ES-I3 (cell line): ENCODE data around the gene ZNFX1.
"Not testable (repeated sequence)": the region's sequence is repeated elsewhere in the genome, so short reads cannot be mapped to it uniquely, and the experiment has no call there.

Source experiments
- H3K36me3 ChIP-seq: 2 replicates; pipeline ENCODE4 v1.6.1; 2013; ENCODE audit warnings: mild to moderate bottlenecking, low read length, control low read depth, moderate library complexity; ENCODE audit not compliant: insufficient read depth
- H3K4me1 ChIP-seq: 2 replicates; pipeline ENCODE4 v1.6.1; 2013; ENCODE audit warnings: mild to moderate bottlenecking, control low read depth, low read length; ENCODE audit not compliant: insufficient read depth
- H3K9ac ChIP-seq: 2 replicates; pipeline ENCODE4 v1.6.1; 2013; ENCODE audit warnings: low read depth, mild to moderate bottlenecking, low read length, moderate library complexity
- H3K9me3 ChIP-seq: 2 replicates; pipeline ENCODE4 v1.6.1; 2013; ENCODE audit warnings: mild to moderate bottlenecking, low read length, moderate library complexity; ENCODE audit not compliant: control insufficient read depth, insufficient read depth

The ZNFX1 gene

GRCh38 chr20:49278036-49278817 lies at the start of gene ZNFX1:
ZNFX1 (minus strand) TSS chr20:49278057; CDS start chr20:49275839, 2,218 bp downstream.
- peak within 1 kb of the TSS; percentile 95 for H3K9ac ChIP-seq
- H3K9me3 ChIP-seq = peaks cover 3% of the 10 kb centered on the region; the same call in 1 of the 2 replicates
- peaks cover 46% of the 10 kb centered on the region for H3K36me3 ChIP-seq
- H3K4me1 ChIP-seq = peaks cover 4% of the 10 kb centered on the region; the same call in 1 of the 2 replicates

- Histone ChIP-seq H3K9ac (no peak overlapping the region), H3K36me3 (no peaks in the 10 kb centered on the region), H3K4me1 (peaks cover 6% of the 10 kb centered on the region), H3K9me3 (no peaks in the 10 kb centered on the region)
These were observed 48.2 kb upstream of the ZNFX1 start for GRCh38 chr20:49326026-49326425.

GRCh38 chr20:49324306-49324705 lies 46.4 kb upstream of the ZNFX1 start:
- peaks cover 6% of the 10 kb centered on the region for H3K4me1 ChIP-seq
- H3K9me3 ChIP-seq = no peaks in the 10 kb centered on the region
- no peaks in the 10 kb centered on the region for H3K36me3 ChIP-seq
- no peak overlapping the region for H3K9ac ChIP-seq

- Histone ChIP-seq H3K9ac (no peak overlapping the region), H3K4me1 (peaks cover 6% of the 10 kb centered on the region), H3K9me3 (no peaks in the 10 kb centered on the region), H3K36me3 (no peaks in the 10 kb centered on the region)
These were observed 45.9 kb upstream of the ZNFX1 start for GRCh38 chr20:49323622-49324238.

GRCh38 chr20:49320460-49320859 lies 42.6 kb upstream of the ZNFX1 start:
- no peaks in the 10 kb centered on the region for H3K36me3 ChIP-seq
- no peaks in the 10 kb centered on the region for H3K9me3 ChIP-seq
- peaks cover 6% of the 10 kb centered on the region; the same call in 1 of the 2 replicates for H3K4me1 ChIP-seq
- no peak overlapping the region for H3K9ac ChIP-seq

GRCh38 chr20:49319208-49319809 lies 41.5 kb upstream of the ZNFX1 start:
- H3K9ac ChIP-seq = peak overlapping the region; percentile 69; the same call in 1 of the 2 replicates

GRCh38 chr20:49318430-49319207 lies 40.8 kb upstream of the ZNFX1 start:
- no peaks in the 10 kb centered on the region for H3K36me3 ChIP-seq
- peak overlapping the region; percentile 69 for H3K9ac ChIP-seq
- peaks cover 2% of the 10 kb centered on the region; the same call in 1 of the 2 replicates for H3K4me1 ChIP-seq
- no peaks in the 10 kb centered on the region for H3K9me3 ChIP-seq

More at GRCh38 chr20:49319208-49319809, 41.5 kb upstream of the ZNFX1 start:
- Histone ChIP-seq H3K36me3 (no peaks in the 10 kb centered on the region), H3K4me1 (peaks cover 6% of the 10 kb centered on the region; the same call in 1 of the 2 replicates), H3K9me3 (no peaks in the 10 kb centered on the region)

GRCh38 chr20:49318091-49318429 lies 40.2 kb upstream of the ZNFX1 start:
- Histone ChIP-seq H3K9me3 (no peaks in the 10 kb centered on the region), H3K4me1 (no peaks in the 10 kb centered on the region; the same call in 1 of the 2 replicates), H3K36me3 (no peaks in the 10 kb centered on the region), H3K9ac (peak overlapping the region; percentile 69; the same call in 1 of the 2 replicates)

GRCh38 chr20:49316704-49317103 lies 38.8 kb upstream of the ZNFX1 start:
- H3K36me3 ChIP-seq = no peaks in the 10 kb centered on the region
- no peak overlapping the region for H3K9ac ChIP-seq
- no peaks in the 10 kb centered on the region for H3K9me3 ChIP-seq
- H3K4me1 ChIP-seq = no peaks in the 10 kb centered on the region; the same call in 1 of the 2 replicates

GRCh38 chr20:49315580-49315979 lies 37.7 kb upstream of the ZNFX1 start:
- no peak overlapping the region for H3K9ac ChIP-seq
- H3K4me1 ChIP-seq = no peaks in the 10 kb centered on the region
- no peaks in the 10 kb centered on the region; the same call in 1 of the 2 replicates for H3K9me3 ChIP-seq
- H3K36me3 ChIP-seq = no peaks in the 10 kb centered on the region

GRCh38 chr20:49314052-49314451 lies 36.2 kb upstream of the ZNFX1 start:
- not testable (repeated sequence) for H3K36me3 ChIP-seq, H3K9ac ChIP-seq, H3K4me1 ChIP-seq, H3K9me3 ChIP-seq

- Histone ChIP-seq H3K9ac (no peak overlapping the region), H3K9me3 (no peaks in the 10 kb centered on the region; the same call in 1 of the 2 replicates), H3K36me3 (no peaks in the 10 kb centered on the region), H3K4me1 (no peaks in the 10 kb centered on the region)
These were observed 35.4 kb upstream of the ZNFX1 start for GRCh38 chr20:49313283-49313682.

GRCh38 chr20:49312661-49313060 lies 34.8 kb upstream of the ZNFX1 start:
- Histone ChIP-seq H3K4me1 (no peaks in the 10 kb centered on the region), H3K9ac (no peak overlapping the region), H3K36me3 (no peaks in the 10 kb centered on the region), H3K9me3 (no peaks in the 10 kb centered on the region; the same call in 1 of the 2 replicates)

GRCh38 chr20:49310705-49311104 lies 32.8 kb upstream of the ZNFX1 start:
- no peak overlapping the region for H3K9ac ChIP-seq
- H3K9me3 ChIP-seq = no peaks in the 10 kb centered on the region; the same call in 1 of the 2 replicates
- no peaks in the 10 kb centered on the region for H3K36me3 ChIP-seq
- H3K4me1 ChIP-seq = peaks cover 9% of the 10 kb centered on the region; the same call in 1 of the 2 replicates
